Measurements from ENCODE around the gene LRRIQ1. TPM values are rescaled to one million over a fixed set of nuclear protein-coding genes. Genes with fewer than 3 reads are reported as not detected.
"Not testable (repeated sequence)": the region's sequence is repeated elsewhere in the genome, so short reads cannot be mapped to it uniquely, and the experiment has no call there.

Gene LRRIQ1
- total RNA-seq, 1 donor from 2014 or later, result not detected

DNA sequence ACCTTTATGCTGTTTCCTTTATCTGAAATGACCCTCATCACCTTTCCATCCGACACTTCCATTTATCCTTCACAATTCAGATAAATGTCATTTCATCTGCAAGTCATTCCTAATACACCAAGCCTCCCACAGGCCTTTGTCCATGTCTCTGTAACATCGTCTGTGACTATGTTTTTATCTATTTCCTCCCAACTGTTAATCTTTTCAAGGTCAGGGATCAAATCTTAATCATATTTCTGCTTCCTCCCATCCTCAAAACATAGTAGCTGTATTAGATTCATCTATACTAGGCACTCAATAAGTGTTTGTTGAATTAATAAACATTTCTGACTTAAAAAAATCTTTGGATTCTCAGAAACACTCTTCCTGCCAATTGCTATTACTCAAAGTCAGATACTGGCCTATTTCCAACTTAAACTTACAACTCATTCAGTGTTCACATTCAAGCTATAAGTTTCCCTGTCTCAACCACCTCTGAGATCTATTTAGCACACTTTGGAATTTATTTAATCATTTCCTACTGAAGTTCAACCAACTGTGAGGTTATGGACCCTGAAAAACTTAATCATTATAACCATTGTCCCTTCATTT is 143.6 kb downstream of the LRRIQ1 start:
- no peaks in the 10 kb centered on the region for H3K9me3 ChIP-seq (ENCODE audit: control insufficient read depth in 3 of 3, low read length in 3 of 3)
- H3K27me3 ChIP-seq (ENCODE audit: control insufficient read depth in 3 of 3, insufficient read depth in 3 of 3, low read length in 3 of 3), result no peaks in the 10 kb centered on the region
- H3K9ac ChIP-seq (ENCODE audit: low read depth in 1 of 3, low read length in 3 of 3), result no peak overlapping the region
- no peak overlapping the region for H3K27ac ChIP-seq (ENCODE audit: low read depth, low read length)
- H3K36me3 ChIP-seq (ENCODE audit: control insufficient read depth in 3 of 3, insufficient read depth in 3 of 3, low read length in 3 of 3), result no peaks in the 10 kb centered on the region
- no peaks in the 10 kb centered on the region for H3K4me1 ChIP-seq (ENCODE audit: control insufficient read depth in 3 of 3, insufficient read depth in 3 of 3, low read length in 3 of 3)
- no peak overlapping the region for H3K4me3 ChIP-seq (ENCODE audit: low read length in 3 of 3)

DNA sequence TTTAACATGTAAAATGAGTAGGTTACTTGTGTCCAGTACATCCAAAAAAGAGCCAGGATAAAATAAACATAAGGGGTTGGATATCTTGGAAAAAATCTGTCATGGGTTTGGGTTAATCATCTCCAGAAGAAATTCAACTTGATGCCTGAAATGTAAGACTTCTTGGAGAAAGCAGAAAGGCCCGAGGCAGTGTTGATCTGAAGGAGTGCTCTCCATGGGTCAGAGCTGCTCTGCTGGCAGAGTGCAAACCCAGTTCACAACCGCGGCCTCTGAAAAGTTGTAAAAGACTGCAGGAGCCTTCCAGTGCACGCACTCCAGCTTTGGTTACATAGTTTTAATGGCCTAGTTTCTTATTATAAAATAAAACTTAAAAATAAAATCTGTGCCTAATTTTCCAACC is 146.5 kb downstream of the LRRIQ1 start:
- H3K9me3 ChIP-seq (ENCODE audit: control insufficient read depth in 3 of 3, low read length in 3 of 3), result no peaks in the 10 kb centered on the region
- H3K9ac ChIP-seq (ENCODE audit: low read depth in 1 of 3, low read length in 3 of 3), result no peak overlapping the region
- H3K27ac ChIP-seq (ENCODE audit: low read depth, low read length), result no peak overlapping the region
- no peaks in the 10 kb centered on the region for H3K4me1 ChIP-seq (ENCODE audit: control insufficient read depth in 3 of 3, insufficient read depth in 3 of 3, low read length in 3 of 3)
- H3K27me3 ChIP-seq (ENCODE audit: control insufficient read depth in 3 of 3, insufficient read depth in 3 of 3, low read length in 3 of 3), result no peaks in the 10 kb centered on the region
- H3K4me3 ChIP-seq (ENCODE audit: low read length in 3 of 3), result no peak overlapping the region
- no peaks in the 10 kb centered on the region for H3K36me3 ChIP-seq (ENCODE audit: control insufficient read depth in 3 of 3, insufficient read depth in 3 of 3, low read length in 3 of 3)

DNA sequence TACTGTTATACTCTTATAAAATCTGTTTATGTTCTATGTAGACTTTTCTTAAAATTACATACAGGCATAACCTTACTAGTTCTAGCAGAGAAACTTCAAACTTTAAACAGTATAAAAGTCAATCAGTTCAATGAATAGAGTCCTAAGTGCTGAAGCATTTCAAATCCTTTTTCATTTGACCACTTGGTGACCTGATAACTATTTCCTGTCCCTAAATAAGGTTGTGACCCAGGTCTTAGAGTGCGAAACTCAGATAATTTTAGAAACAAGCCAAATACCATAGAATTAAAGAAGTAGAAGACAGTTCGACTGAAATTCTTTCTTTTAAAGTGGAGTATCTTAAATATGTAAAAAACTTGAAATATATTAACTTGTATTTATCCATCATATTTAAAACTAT is 147.7 kb downstream of the LRRIQ1 start:
- Histone ChIP-seq H3K27ac (ENCODE audit: low read depth, low read length) (no peak overlapping the region), H3K9ac (ENCODE audit: low read depth in 1 of 3, low read length in 3 of 3) (no peak overlapping the region), H3K9me3 (ENCODE audit: control insufficient read depth in 3 of 3, low read length in 3 of 3) (no peaks in the 10 kb centered on the region), H3K4me1 (ENCODE audit: control insufficient read depth in 3 of 3, insufficient read depth in 3 of 3, low read length in 3 of 3) (no peaks in the 10 kb centered on the region), H3K27me3 (ENCODE audit: control insufficient read depth in 3 of 3, insufficient read depth in 3 of 3, low read length in 3 of 3) (no peaks in the 10 kb centered on the region), H3K36me3 (ENCODE audit: control insufficient read depth in 3 of 3, insufficient read depth in 3 of 3, low read length in 3 of 3) (no peaks in the 10 kb centered on the region), H3K4me3 (ENCODE audit: low read length in 3 of 3) (no peak overlapping the region)

DNA sequence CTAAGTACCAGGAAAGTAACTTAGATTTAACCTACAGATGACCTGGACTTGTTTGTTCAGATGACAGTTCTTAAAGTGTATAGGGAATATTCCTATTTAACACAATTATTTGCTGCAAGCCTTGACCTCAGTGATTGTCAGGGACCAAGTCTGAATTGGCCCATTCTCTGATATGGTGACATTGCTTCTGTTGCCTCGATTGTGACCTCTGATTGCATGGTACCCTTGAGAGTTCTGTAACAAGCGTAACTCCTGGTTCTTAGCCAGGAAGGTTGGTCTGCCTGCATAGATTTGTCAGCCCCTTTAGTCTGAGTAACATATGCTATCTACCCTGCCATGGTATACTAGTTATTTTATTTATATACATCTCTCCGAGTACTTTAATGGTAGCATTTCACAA is 150.1 kb downstream of the LRRIQ1 start:
- no peaks in the 10 kb centered on the region for H3K4me1 ChIP-seq (ENCODE audit: control insufficient read depth in 3 of 3, insufficient read depth in 3 of 3, low read length in 3 of 3)
- H3K9ac ChIP-seq (ENCODE audit: low read depth in 1 of 3, low read length in 3 of 3), result no peak overlapping the region
- H3K4me3 ChIP-seq (ENCODE audit: low read length in 3 of 3), result no peak overlapping the region
- H3K27me3 ChIP-seq (ENCODE audit: control insufficient read depth in 3 of 3, insufficient read depth in 3 of 3, low read length in 3 of 3), result no peaks in the 10 kb centered on the region
- H3K36me3 ChIP-seq (ENCODE audit: control insufficient read depth in 3 of 3, insufficient read depth in 3 of 3, low read length in 3 of 3), result no peaks in the 10 kb centered on the region
- H3K27ac ChIP-seq (ENCODE audit: low read depth, low read length), result no peak overlapping the region
- no peaks in the 10 kb centered on the region for H3K9me3 ChIP-seq (ENCODE audit: control insufficient read depth in 3 of 3, low read length in 3 of 3)

DNA sequence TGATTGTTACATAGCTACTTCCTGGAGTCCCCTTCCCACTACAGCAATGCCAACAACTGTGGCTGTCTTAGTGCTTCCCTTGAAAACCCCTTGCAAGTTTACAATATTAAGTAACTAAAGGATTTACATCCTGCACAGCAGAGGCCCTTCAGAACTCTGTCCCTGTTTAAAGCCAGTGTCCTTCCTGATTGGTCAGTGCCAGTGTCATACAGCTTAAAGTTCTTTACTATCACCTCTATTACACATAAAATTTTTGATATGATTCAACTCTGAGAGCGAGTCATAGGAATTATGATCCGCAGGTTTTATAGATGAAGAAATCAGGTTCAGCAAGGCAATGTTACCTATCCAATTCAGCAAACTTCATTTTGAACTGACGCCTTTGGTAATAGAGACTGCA is 152.5 kb downstream of the LRRIQ1 start:
- H3K4me3 ChIP-seq (ENCODE audit: low read length in 3 of 3), result no peak overlapping the region
- no peaks in the 10 kb centered on the region for H3K9me3 ChIP-seq (ENCODE audit: control insufficient read depth in 3 of 3, low read length in 3 of 3)
- H3K27me3 ChIP-seq (ENCODE audit: control insufficient read depth in 3 of 3, insufficient read depth in 3 of 3, low read length in 3 of 3), result no peaks in the 10 kb centered on the region
- H3K27ac ChIP-seq (ENCODE audit: low read depth, low read length), result no peak overlapping the region
- H3K9ac ChIP-seq (ENCODE audit: low read depth in 1 of 3, low read length in 3 of 3), result no peak overlapping the region
- H3K4me1 ChIP-seq (ENCODE audit: control insufficient read depth in 3 of 3, insufficient read depth in 3 of 3, low read length in 3 of 3), result no peaks in the 10 kb centered on the region
- H3K36me3 ChIP-seq (ENCODE audit: control insufficient read depth in 3 of 3, insufficient read depth in 3 of 3, low read length in 3 of 3), result no peaks in the 10 kb centered on the region

DNA sequence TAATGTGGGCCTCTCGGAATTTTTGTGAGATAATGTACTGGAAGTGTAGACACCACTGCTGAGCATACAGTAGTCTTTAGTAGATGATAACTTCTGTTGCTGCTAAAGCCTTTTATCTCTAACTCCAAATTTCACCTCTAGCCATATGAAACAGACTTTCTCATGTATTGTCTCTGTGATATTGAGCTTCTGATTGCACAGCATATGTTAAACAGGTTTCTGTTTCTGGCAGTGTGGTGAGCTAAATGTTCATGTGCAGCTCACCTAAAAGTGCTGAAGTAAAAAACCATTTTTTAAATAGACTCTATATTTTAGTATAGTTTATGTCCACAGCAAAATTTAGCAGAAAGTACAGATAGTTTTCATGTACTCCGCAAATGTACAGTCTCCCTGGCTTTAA is 154.6 kb downstream of the LRRIQ1 start:
- Histone ChIP-seq H3K4me1 (ENCODE audit: control insufficient read depth in 3 of 3, insufficient read depth in 3 of 3, low read length in 3 of 3) (no peaks in the 10 kb centered on the region), H3K27ac (ENCODE audit: low read depth, low read length) (no peak overlapping the region), H3K4me3 (ENCODE audit: low read length in 3 of 3) (no peak overlapping the region), H3K9me3 (ENCODE audit: control insufficient read depth in 3 of 3, low read length in 3 of 3) (no peaks in the 10 kb centered on the region), H3K27me3 (ENCODE audit: control insufficient read depth in 3 of 3, insufficient read depth in 3 of 3, low read length in 3 of 3) (no peaks in the 10 kb centered on the region), H3K36me3 (ENCODE audit: control insufficient read depth in 3 of 3, insufficient read depth in 3 of 3, low read length in 3 of 3) (no peaks in the 10 kb centered on the region), H3K9ac (ENCODE audit: low read depth in 1 of 3, low read length in 3 of 3) (no peak overlapping the region)

DNA sequence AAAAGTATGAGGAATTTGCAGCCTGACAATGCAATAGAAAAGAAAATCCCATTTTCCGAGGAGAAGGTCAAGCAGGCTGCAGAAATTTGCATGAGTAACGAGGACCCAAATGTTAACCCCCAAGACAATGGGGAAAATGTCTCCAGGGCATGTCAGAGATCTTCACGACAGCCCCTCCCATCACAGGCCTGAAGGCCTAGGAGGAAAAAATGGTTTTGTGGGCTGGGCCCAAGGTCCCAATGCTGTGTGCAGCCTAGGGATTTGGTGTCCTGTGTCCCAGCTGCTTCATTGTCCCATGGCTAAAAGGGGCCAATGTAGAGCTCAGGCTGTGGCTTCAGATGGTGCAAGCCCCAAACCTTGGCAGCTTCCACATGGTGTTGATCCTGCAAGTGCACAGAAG is 167.7 kb downstream of the LRRIQ1 start:
- H3K9me3 ChIP-seq (ENCODE audit: control insufficient read depth in 3 of 3, low read length in 3 of 3); H3K4me1 ChIP-seq (ENCODE audit: control insufficient read depth in 3 of 3, insufficient read depth in 3 of 3, low read length in 3 of 3); H3K9ac ChIP-seq (ENCODE audit: low read depth in 1 of 3, low read length in 3 of 3); H3K27ac ChIP-seq (ENCODE audit: low read depth, low read length); H3K4me3 ChIP-seq (ENCODE audit: low read length in 3 of 3); H3K36me3 ChIP-seq (ENCODE audit: control insufficient read depth in 3 of 3, insufficient read depth in 3 of 3, low read length in 3 of 3); H3K27me3 ChIP-seq (ENCODE audit: control insufficient read depth in 3 of 3, insufficient read depth in 3 of 3, low read length in 3 of 3): not testable (repeated sequence)

DNA sequence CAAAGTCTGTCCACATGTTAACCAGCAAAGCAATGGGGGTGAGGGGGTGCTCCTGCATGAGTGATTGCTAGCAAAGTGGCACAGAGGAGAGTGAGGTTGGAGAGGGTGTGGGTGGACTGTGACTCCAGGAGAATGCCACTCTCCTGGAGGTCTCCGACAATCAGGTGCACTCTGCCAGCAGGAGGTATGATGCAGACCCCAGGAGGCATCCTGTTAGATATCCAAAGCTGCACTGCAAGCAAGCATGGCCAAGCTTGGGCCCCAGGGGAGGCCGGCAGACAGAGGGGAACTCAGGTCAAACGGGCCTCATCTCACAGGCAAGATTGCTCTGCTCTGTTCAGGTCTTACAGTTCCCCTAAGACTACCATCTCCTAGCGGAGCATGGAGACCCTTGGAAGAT is 170.4 kb downstream of the LRRIQ1 start:
- H3K9me3 ChIP-seq (ENCODE audit: control insufficient read depth in 3 of 3, low read length in 3 of 3), result peaks cover 0 to 4% (median 0%) of the 10 kb centered on the region in 3 donors
- H3K4me1 ChIP-seq (ENCODE audit: control insufficient read depth in 3 of 3, insufficient read depth in 3 of 3, low read length in 3 of 3), result no peaks in the 10 kb centered on the region
- H3K4me3 ChIP-seq (ENCODE audit: low read length in 3 of 3), result no peak overlapping the region
- H3K27ac ChIP-seq (ENCODE audit: low read depth, low read length), result no peak overlapping the region
- no peak overlapping the region for H3K9ac ChIP-seq (ENCODE audit: low read depth in 1 of 3, low read length in 3 of 3)
- H3K27me3 ChIP-seq (ENCODE audit: control insufficient read depth in 3 of 3, insufficient read depth in 3 of 3, low read length in 3 of 3), result no peaks in the 10 kb centered on the region
- no peaks in the 10 kb centered on the region for H3K36me3 ChIP-seq (ENCODE audit: control insufficient read depth in 3 of 3, insufficient read depth in 3 of 3, low read length in 3 of 3)

DNA sequence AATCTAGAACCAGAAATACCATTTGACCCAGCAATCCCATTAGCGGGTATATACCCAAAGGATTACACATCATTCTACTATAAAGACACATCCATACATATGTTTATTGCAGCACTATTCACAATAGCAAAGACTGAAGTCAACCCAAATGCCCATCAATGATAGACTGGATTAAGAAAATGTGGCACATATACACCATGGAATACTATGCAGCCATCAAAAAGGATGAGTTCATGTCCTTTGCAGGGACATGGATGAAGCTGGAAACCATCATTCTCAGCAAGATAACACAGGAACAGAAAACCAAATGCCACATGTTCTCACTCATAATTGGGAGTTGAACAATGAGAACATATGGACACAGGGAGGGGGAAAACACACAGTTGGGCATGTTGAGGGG is 188.2 kb downstream of the LRRIQ1 start:
- H3K4me1 ChIP-seq (ENCODE audit: control insufficient read depth in 3 of 3, insufficient read depth in 3 of 3, low read length in 3 of 3), result not testable (repeated sequence)

DNA sequence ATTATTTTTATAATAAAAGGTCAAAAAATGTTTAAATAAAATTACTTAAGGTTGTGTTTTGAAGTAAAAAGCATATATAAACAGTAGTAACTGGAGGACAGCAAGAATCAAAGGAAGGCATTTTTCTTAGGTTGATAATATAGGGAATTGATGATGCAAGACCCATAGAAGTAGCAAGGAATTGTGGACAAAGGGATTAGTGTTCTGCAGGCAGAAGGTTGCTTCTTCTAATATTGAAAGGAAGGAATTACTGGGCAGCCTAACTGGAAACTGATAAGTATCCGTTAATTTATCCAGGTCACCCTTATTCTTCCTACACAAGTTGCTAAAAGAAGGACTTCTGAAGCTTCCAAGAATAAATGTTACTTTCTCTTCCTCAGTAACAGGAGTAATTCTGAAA is 189.3 kb downstream of the LRRIQ1 start:
- no peaks in the 10 kb centered on the region for H3K4me1 ChIP-seq (ENCODE audit: control insufficient read depth in 3 of 3, insufficient read depth in 3 of 3, low read length in 3 of 3)
- no peak overlapping the region for H3K9ac ChIP-seq (ENCODE audit: low read depth in 1 of 3, low read length in 3 of 3)
- no peaks in the 10 kb centered on the region for H3K36me3 ChIP-seq (ENCODE audit: control insufficient read depth in 3 of 3, insufficient read depth in 3 of 3, low read length in 3 of 3)
- H3K9me3 ChIP-seq (ENCODE audit: control insufficient read depth in 3 of 3, low read length in 3 of 3), result no peaks in the 10 kb centered on the region
- H3K27me3 ChIP-seq (ENCODE audit: control insufficient read depth in 3 of 3, insufficient read depth in 3 of 3, low read length in 3 of 3), result no peaks in the 10 kb centered on the region
- no peak overlapping the region for H3K4me3 ChIP-seq (ENCODE audit: low read length in 3 of 3)
- H3K27ac ChIP-seq (ENCODE audit: low read depth, low read length), result no peak overlapping the region

More for the DNA sequence above, 188.2 kb downstream of the LRRIQ1 start:
- H3K9me3 ChIP-seq (ENCODE audit: control insufficient read depth in 3 of 3, low read length in 3 of 3); H3K36me3 ChIP-seq (ENCODE audit: control insufficient read depth in 3 of 3, insufficient read depth in 3 of 3, low read length in 3 of 3); H3K4me3 ChIP-seq (ENCODE audit: low read length in 3 of 3); H3K27ac ChIP-seq (ENCODE audit: low read depth, low read length); H3K9ac ChIP-seq (ENCODE audit: low read depth in 1 of 3, low read length in 3 of 3); H3K27me3 ChIP-seq (ENCODE audit: control insufficient read depth in 3 of 3, insufficient read depth in 3 of 3, low read length in 3 of 3): not testable (repeated sequence)

DNA sequence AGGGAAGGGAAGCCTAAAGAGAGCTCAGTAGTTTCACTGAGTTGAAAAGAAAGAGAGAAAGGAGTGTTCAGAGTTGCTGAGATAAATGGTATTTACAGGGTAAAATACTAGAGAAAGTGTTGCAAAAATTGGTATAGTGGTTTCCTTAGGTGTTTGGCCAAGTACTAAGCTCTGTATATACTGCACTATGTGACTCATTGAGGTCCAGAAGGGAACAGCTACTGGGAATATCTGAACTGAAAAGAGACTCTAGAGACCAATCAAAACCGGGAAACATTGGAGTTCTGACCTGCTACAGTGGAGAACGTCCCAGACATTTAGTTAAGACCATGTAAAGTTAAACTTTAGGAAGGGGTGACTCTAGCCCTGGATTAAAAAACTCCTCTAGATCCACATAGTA is 201.2 kb downstream of the LRRIQ1 start:
- no peaks in the 10 kb centered on the region for H3K27me3 ChIP-seq (ENCODE audit: control insufficient read depth in 3 of 3, insufficient read depth in 3 of 3, low read length in 3 of 3)
- no peak overlapping the region for H3K9ac ChIP-seq (ENCODE audit: low read depth in 1 of 3, low read length in 3 of 3)
- H3K27ac ChIP-seq (ENCODE audit: low read depth, low read length), result no peak overlapping the region
- no peak overlapping the region for H3K4me3 ChIP-seq (ENCODE audit: low read length in 3 of 3)
- no peaks in the 10 kb centered on the region for H3K36me3 ChIP-seq (ENCODE audit: control insufficient read depth in 3 of 3, insufficient read depth in 3 of 3, low read length in 3 of 3)
- H3K4me1 ChIP-seq (ENCODE audit: control insufficient read depth in 3 of 3, insufficient read depth in 3 of 3, low read length in 3 of 3), result no peaks in the 10 kb centered on the region
- H3K9me3 ChIP-seq (ENCODE audit: control insufficient read depth in 3 of 3, low read length in 3 of 3), result peaks cover 0 to 2% (median 0%) of the 10 kb centered on the region in 3 donors
